ENCODE results near the gene TMEM209. TPM values are rescaled to one million over a fixed set of nuclear protein-coding genes. Genes with fewer than 3 reads are reported as not detected.

TMEM209 gene
- total RNA-seq, 1 donor from 2014 or later = 15.4 TPM

GRCh38 chr7:130216750-130217149, 11.5 kb upstream of the TMEM209 start:
- TF ChIP-seq CTCF (IDR thresholded peaks at IDR 0.05; ENCODE audit: partially characterized antibody, unreplicated experiment) = no peak
- H3K27ac Mint-ChIP-seq (ENCODE audit: unreplicated experiment) = no peak overlapping the region
- DNase-seq = no peak

GRCh38 chr7:130216025-130216424, 10.8 kb upstream of the TMEM209 start:
- no peak overlapping the region for H3K27ac Mint-ChIP-seq (ENCODE audit: unreplicated experiment)
- H3K36me3 Mint-ChIP-seq (ENCODE audit: unreplicated experiment) = no peaks in the 10 kb centered on the region
- no peak for TF ChIP-seq CTCF (IDR thresholded peaks at IDR 0.05; ENCODE audit: partially characterized antibody, unreplicated experiment)
- no peaks in the 10 kb centered on the region for H3K9me3 Mint-ChIP-seq (ENCODE audit: unreplicated experiment)
- no peaks in the 10 kb centered on the region for H3K27me3 Mint-ChIP-seq (ENCODE audit: unreplicated experiment)
- no peak overlapping the region for H3K4me3 Mint-ChIP-seq (ENCODE audit: unreplicated experiment)
- no peaks in the 10 kb centered on the region for H3K4me1 Mint-ChIP-seq (ENCODE audit: low read depth, unreplicated experiment)
- DNase-seq = no peak

More at GRCh38 chr7:130216750-130217149, 11.5 kb upstream of the TMEM209 start:
- H3K4me3 Mint-ChIP-seq (ENCODE audit: unreplicated experiment) = no peak overlapping the region
- no peaks in the 10 kb centered on the region for H3K4me1 Mint-ChIP-seq (ENCODE audit: low read depth, unreplicated experiment)
- H3K27me3 Mint-ChIP-seq (ENCODE audit: unreplicated experiment) = no peaks in the 10 kb centered on the region
- no peaks in the 10 kb centered on the region for H3K36me3 Mint-ChIP-seq (ENCODE audit: unreplicated experiment)
- H3K9me3 Mint-ChIP-seq (ENCODE audit: unreplicated experiment) = no peaks in the 10 kb centered on the region

GRCh38 chr7:130213828-130214227, 8.6 kb upstream of the TMEM209 start:
- Mint-ChIP-seq H3K27ac (ENCODE audit: unreplicated experiment) (no peak overlapping the region), H3K9me3 (ENCODE audit: unreplicated experiment) (no peaks in the 10 kb centered on the region), H3K27me3 (ENCODE audit: unreplicated experiment) (no peaks in the 10 kb centered on the region), H3K4me1 (ENCODE audit: low read depth, unreplicated experiment) (no peaks in the 10 kb centered on the region), H3K4me3 (ENCODE audit: unreplicated experiment) (no peak overlapping the region), H3K36me3 (ENCODE audit: unreplicated experiment) (no peaks in the 10 kb centered on the region)
- no peak for DNase-seq
- TF ChIP-seq CTCF (IDR thresholded peaks at IDR 0.05; ENCODE audit: partially characterized antibody, unreplicated experiment) = no peak

GRCh38 chr7:130210181-130210935, 5.2 kb upstream of the TMEM209 start:
- Mint-ChIP-seq H3K27me3 (ENCODE audit: unreplicated experiment) (no peaks in the 10 kb centered on the region), H3K36me3 (ENCODE audit: unreplicated experiment) (no peaks in the 10 kb centered on the region), H3K4me1 (ENCODE audit: low read depth, unreplicated experiment) (peaks cover 4% of the 10 kb centered on the region), H3K9me3 (ENCODE audit: unreplicated experiment) (peaks cover 2% of the 10 kb centered on the region), H3K4me3 (ENCODE audit: unreplicated experiment) (no peak overlapping the region), H3K27ac (ENCODE audit: unreplicated experiment) (no peak overlapping the region)
- no peak for TF ChIP-seq CTCF (IDR thresholded peaks at IDR 0.05; ENCODE audit: partially characterized antibody, unreplicated experiment)
- no peak for DNase-seq

GRCh38 chr7:130208516-130208915, 3.3 kb upstream of the TMEM209 start:
- no peak for TF ChIP-seq CTCF (IDR thresholded peaks at IDR 0.05; ENCODE audit: partially characterized antibody, unreplicated experiment)
- peaks cover 3% of the 10 kb centered on the region for H3K27me3 Mint-ChIP-seq (ENCODE audit: unreplicated experiment)
- no peak overlapping the region for H3K27ac Mint-ChIP-seq (ENCODE audit: unreplicated experiment)
- DNase-seq = no peak
- H3K4me1 Mint-ChIP-seq (ENCODE audit: low read depth, unreplicated experiment) = peaks cover 4% of the 10 kb centered on the region
- H3K4me3 Mint-ChIP-seq (ENCODE audit: unreplicated experiment) = no peak overlapping the region
- peaks cover 8% of the 10 kb centered on the region for H3K9me3 Mint-ChIP-seq (ENCODE audit: unreplicated experiment)
- no peaks in the 10 kb centered on the region for H3K36me3 Mint-ChIP-seq (ENCODE audit: unreplicated experiment)
